Superior temporal gyrus (tissue), 1 donor: Measurements from ENCODE around the gene CFAP61.
"Not testable (repeated sequence)": the region's sequence is repeated elsewhere in the genome, so short reads cannot be mapped to it uniquely, and the experiment has no call there.

Experiments used
- DNase-seq: peaks from one replicate; pipeline ENCODE4 v3.0.0-alpha.2; 2016; ENCODE audit errors: extremely low spot score

The CFAP61 gene

DNA sequence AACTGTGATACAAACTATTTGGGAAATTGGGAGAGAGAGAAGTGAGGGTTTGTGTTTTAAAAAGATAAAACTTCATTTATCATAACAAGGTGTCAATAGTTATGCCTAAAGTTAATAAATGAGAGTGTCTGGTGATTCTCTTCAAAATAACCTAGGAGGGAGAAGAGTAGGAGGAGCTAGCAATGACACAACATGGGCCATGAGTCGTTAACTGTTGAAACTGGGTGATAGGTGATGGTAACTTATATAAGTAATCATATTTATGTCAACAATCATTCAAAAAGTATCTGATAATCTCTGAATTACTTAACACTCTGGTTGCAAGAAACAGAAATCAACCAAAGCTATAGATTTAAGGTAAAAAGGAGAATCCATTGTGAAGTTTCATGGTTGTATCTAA lies 268.8 kb downstream of the CFAP61 start:
- no peak for DNase-seq

GRCh38 chr20:20321917-20322316 lies 269.6 kb downstream of the CFAP61 start:
- no peak for DNase-seq

DNA sequence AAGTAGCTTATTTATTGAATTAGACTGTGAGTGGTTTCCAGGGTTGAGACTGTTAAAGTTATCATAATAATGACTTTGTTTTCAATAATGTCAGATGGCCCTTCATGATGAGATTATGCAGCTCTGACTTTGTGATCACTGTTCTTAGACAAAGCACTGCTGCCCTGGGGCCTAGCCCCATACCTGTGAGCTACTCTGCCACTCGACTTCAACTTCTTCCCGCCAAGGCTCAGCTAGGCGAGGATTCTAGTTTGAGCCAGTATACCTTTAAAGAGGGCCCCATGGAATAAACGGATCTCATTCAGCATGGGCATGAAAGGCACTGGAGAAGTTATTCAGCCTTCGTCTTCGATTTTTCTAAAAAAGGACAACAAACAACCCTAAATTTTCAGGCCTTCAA lies 270.6 kb downstream of the CFAP61 start:
- DNase-seq, result no peak

DNA sequence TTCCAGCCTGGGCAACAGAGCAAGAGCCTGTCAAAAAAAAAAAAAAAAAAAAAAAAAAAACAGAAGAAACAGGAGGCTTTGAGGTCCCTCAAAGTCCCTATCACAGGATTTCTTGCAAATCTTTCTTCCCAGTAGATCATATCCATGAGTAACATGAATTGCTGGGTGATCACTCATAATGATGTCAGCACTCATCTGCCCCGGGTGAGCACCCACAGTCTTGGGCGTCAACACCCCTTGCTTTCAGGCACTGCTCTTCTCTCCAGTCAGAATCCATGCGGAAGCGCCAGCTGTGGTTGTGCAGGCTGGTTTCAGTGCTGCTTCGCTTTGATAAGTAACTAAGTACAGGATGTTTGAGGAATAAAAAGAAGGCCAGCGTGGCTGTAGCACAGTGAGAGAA lies 275.4 kb downstream of the CFAP61 start:
- DNase-seq, result no peak

DNA sequence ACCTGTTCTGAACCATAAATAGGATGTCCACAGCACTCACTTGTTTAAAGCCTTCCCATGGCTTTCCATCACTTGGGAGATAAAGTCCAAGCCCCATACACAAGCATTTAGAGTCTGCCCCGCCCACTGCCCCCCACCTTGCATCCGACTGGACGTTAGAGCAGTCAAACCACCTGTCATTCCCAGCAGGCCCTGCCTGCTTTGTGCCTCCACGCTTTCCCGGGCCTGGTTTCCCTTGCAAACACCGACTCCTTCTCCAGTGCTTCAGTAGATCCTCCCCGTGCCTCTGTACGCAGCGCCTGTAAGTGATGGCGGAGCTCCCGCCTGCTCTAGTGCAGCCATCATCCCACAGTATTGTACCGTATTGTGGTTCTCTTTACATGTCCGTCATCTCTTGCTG lies 277.2 kb downstream of the CFAP61 start:
- no peak for DNase-seq

- DNase-seq, result no peak
Measured at GRCh38 chr20:20331156-20331555, 278.8 kb downstream of the CFAP61 start.

DNA sequence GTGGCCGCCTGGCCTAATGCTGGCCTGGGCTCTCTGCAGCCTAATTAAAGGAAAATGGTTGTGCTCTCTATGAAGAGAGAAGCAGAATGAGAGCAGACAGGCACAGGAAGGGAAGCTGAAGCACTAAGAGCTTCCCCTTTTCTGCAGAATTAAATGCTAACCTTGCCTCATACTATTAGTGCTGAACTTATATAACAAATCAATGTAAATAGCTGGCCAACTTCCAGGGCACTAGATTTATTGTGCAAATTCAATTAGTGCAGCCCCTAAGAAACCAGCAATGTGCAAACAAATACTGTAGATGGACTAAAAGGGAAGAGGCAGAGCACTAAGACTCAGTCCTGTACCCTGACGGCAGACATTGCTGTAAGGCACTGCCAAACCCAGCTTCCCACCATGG lies 279.5 kb downstream of the CFAP61 start:
- DNase-seq, result no peak

DNA sequence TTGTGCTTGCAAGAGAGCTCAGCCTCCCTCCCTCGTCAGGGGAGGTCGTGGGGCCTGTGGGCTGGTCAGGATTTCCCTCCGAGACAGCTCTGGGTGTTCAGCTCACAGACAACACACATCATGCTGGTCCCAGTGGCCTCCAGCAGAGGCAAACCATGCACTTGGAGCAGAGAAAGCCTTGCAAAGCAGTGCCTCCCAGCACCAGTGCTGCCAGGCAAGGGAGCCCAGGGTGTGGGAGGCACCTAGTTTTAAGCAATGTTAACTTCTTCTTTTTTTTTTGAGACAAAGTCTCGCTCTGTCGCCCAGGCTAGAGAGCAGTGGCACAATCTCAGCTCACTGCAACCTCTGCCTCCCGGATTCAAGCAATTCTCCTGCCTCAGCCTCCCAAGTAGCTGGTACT lies 281.5 kb downstream of the CFAP61 start:
- no peak for DNase-seq

DNA sequence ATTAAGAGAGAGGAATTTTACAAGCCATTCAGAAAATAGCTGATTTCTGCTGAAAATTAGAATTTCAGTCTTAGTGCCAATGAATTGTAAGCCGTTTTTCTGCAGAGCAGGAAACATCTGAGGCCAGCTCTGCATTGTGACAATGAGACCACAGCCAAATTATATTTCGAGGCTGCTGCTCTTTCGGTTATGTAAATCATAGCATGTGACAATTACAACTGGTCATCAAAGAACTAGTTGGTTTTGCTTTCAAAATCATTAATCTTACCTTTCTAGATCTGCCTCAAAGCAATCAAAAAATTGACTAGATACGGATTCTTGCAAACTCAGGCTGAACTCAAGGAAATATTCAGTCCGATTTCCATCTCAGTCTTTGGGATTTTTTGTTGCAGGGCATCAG lies 282.2 kb downstream of the CFAP61 start:
- DNase-seq, result peak; percentile 47

DNA sequence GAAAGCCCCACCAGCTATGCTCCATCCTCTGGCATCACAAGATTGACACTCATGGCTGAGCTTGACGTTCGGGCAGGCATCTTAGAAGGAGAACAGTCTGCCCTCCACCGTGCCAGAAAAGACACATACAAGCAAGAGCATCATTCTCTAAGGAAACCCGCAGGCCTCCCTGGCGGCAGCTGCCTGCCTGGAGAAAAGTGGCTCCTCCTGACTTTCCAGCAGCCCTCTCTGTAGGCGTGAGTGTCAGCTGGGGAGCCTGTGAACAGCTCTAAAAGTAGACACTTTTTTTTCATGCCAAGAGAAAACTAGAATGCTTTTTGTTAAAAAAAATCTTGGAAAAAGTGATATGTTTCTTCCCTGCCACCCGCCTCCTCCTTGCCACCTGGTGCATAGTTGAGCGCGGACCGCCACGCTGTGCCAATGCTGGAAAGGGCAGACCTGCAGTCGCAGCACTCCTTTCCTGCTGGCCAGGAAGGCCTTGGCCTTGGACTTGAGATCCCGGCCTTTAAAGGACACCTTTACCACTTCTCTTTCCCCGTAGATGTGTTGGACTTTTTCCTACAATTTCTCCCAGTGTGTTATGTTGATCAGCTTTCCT lies 285.9 kb downstream of the CFAP61 start:
- peak; percentile 57 for DNase-seq

GRCh38 chr20:20340443-20340842 lies 288.1 kb downstream of the CFAP61 start:
- DNase-seq, result no peak

- no peak for DNase-seq
Measured at GRCh38 chr20:20341371-20341770, 289.0 kb downstream of the CFAP61 start.

- no peak for DNase-seq
Measured at GRCh38 chr20:20342066-20342465, 289.7 kb downstream of the CFAP61 start.

GRCh38 chr20:20343932-20344331 lies 291.6 kb downstream of the CFAP61 start:
- DNase-seq, result no peak

- DNase-seq, result no peak
Measured at GRCh38 chr20:20344476-20344875, 292.1 kb downstream of the CFAP61 start.

- DNase-seq, result no peak
Measured at GRCh38 chr20:20353576-20353975, 301.2 kb downstream of the CFAP61 start.

- DNase-seq, result not testable (repeated sequence)
Measured at GRCh38 chr20:20355503-20355902, 303.2 kb downstream of the CFAP61 start.

GRCh38 chr20:20358801-20359200 lies 306.5 kb downstream of the CFAP61 start:
- no peak for DNase-seq

DNA sequence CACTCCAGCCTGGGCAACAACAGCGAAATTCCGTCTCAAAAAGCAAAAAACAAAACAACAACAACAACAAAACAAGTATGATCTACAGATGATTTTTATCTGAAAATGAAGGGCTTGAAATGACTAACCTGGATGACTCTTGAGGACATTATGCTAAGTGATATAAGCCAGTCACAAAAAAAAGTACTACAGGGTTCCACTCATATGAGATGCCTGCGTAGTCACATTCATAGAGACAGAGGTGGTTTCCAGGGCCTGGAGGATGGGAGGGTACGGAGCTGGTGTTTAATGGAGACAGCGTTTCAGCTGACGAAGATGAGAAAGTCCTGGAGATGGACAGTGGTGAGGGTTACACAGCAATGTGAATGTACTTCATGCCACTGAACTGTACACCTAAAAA lies 307.3 kb downstream of the CFAP61 start:
- DNase-seq, result no peak

- peak; percentile 87 for DNase-seq
Measured at GRCh38 chr20:20360464-20360863, 308.1 kb downstream of the CFAP61 start.

DNA sequence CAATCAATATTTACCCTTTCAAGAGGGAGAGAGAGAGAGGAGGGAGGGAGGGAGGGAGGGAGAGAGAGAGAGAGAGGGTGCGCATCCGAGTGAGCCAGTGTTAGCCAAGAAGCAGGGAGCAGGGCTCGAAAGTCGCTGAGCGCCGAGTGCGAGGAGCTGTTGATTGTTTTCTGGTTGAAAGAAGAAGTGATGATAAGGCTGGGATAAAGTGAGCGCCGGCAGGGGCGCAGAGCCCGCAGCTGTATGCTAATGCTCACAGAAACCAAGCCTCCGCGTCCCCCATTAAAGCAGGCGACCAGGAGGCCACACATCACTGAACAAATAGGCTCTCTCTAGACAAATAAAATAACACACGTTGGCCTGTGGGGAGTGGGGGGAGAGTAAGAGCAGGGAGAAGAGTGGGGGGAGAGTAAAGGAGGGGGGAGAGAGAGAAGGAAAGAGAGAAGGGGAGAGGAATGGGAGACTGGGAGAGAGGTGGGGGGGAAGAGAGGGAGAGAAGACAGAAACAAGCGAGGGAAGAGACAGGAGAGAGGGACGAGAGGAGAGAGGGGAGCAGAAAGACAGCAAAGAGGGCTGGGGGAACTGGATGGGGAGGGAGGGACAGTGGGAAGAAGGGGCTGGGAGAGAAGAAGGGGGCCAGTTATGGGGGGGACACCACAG lies 310.6 kb downstream of the CFAP61 start:
- no peak for DNase-seq

DNA sequence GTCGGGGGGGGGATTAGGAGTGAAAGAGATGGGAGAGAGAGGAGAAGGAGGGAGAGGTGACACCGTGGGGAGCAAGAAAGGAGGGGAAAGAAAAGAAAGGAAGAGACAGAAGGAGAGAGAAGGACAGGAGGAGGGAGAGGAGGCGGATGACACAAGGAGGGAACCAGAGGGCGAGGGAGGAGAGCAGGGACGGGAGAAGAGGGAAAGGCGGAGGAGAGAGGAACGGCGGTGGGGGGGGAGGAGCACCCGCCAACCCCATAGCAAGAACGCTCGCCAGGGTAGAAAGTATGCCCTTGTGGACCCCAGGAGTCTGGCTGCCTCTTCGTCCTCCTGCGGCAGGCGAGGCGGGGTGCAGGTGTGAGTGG lies 311.1 kb downstream of the CFAP61 start:
- no peak for DNase-seq

DNA sequence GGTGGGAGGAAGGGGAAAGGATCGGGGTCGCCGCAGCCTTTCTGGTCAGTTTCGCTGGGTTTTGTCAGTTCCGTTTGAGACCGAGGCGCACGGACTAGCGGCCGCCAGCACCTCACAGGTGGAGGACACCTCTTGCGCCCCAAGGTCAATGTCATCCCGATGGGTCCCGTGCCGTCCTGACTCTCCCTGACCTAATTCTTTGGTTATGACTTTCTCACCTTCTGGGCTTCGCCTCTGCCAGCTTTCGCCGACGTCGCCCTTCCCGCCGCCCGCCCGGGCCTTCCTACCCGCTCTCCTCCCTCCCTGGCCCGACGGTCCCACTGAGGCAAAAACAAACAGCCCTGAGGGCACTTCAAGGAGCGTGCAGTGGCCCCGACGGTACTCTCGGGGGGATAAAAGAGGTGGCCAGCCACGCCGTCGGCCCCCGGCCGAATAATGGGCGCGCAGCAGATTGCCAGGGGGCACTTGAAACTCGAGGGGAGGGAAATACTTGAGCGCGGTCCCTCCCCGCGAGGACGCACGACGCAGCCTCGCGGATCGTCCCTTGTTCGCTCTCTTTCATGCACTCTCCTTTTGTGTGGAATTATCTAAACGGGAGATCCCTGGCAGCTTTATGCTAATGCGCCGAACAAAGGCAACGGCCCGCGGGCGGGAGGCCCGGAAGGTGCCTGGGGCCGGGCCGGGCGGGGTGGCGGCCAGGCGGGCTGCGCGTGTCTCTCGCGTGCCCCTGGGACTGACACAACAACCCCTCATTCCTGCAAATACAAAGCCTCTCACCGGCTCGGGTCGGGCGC lies 311.7 kb downstream of the CFAP61 start:
- no peak for DNase-seq
